HepG2 (cell line): ENCODE results near the gene NHP2. TPM values are rescaled to one million over a fixed set of nuclear protein-coding genes. Genes with fewer than 3 reads are reported as not detected.

ENCODE experiments used
- ATF7-NPFF ChIP-seq: sonication (generic); formaldehyde crosslinking; IDR thresholded peaks from 2 replicates; pipeline ENCODE4 v1.8.1; 2023; ENCODE audit warnings: mild to moderate bottlenecking, low read depth, missing genetic modification reagents, moderate library complexity
- BRCA1 ChIP-seq: sonication (generic); formaldehyde crosslinking; IDR thresholded peaks from 2 replicates; pipeline ENCODE4 v1.4.0; 2020; ENCODE audit warnings: missing genetic modification reagents
- CEBPB ChIP-seq: IDR thresholded peaks from 2 replicates; pipeline ENCODE4 v1.6.1; 2011; ENCODE audit warnings: low read depth, low read length, improper control_type of control experiment, borderline replicate concordance
- CENPT ChIP-seq: sonication (generic); formaldehyde crosslinking; IDR thresholded peaks from 2 replicates; pipeline ENCODE4 v1.8.0; 2022; ENCODE audit warnings: low read depth, mild to moderate bottlenecking, moderate library complexity, missing genetic modification reagents
- FIP1L1 ChIP-seq: fragments of 200-400 bp; formaldehyde crosslinking; IDR thresholded peaks from 2 replicates; pipeline ENCODE4 v1.6.1; 2018; ENCODE audit warnings: low read depth, mild to moderate bottlenecking, low read length, moderate library complexity, borderline replicate concordance; ENCODE audit not compliant: insufficient read depth
- GATAD2A ChIP-seq: IDR thresholded peaks from 2 replicates; pipeline ENCODE4 v1.6.1; 2016
- HHEX ChIP-seq: IDR thresholded peaks from 2 replicates; pipeline ENCODE4 v1.6.1; 2016; ENCODE audit warnings: control low read depth
- HMGA1 ChIP-seq: sonication (generic); formaldehyde crosslinking; conservative IDR thresholded peaks from 2 replicates; pipeline ENCODE4 v1.4.0; 2020; ENCODE audit warnings: missing genetic modification reagents
- HNF1B ChIP-seq: sonication (generic); formaldehyde crosslinking; IDR thresholded peaks from 2 replicates; pipeline ENCODE4 v1.5.1; 2020; ENCODE audit warnings: mild to moderate bottlenecking, moderate library complexity, missing genetic modification reagents
- HNRNPL ChIP-seq: fragments of 200-400 bp; formaldehyde crosslinking; IDR thresholded peaks from 2 replicates; pipeline ENCODE4 v1.6.1; 2017; ENCODE audit warnings: mild to moderate bottlenecking, low read depth, low read length
- KDM2A ChIP-seq: sonication (generic); formaldehyde crosslinking; IDR thresholded peaks from 2 replicates; pipeline ENCODE4 v1.4.0; 2020; ENCODE audit warnings: low read depth, missing genetic modification reagents, borderline replicate concordance
- MYNN ChIP-seq: sonication (generic); formaldehyde crosslinking; IDR thresholded peaks from 2 replicates; pipeline ENCODE4 v1.4.0; 2020; ENCODE audit warnings: mild to moderate bottlenecking, low read depth, missing genetic modification reagents
- SIX4 ChIP-seq: sonication (generic); formaldehyde crosslinking; IDR thresholded peaks from 2 replicates; pipeline ENCODE4 v1.4.0; 2020; ENCODE audit warnings: missing genetic modification reagents
- TAF1 ChIP-seq: sonication (generic); formaldehyde crosslinking; IDR thresholded peaks from 2 replicates; pipeline ENCODE4 v1.4.0; 2020; ENCODE audit warnings: missing genetic modification reagents
- ZBTB43 ChIP-seq: sonication (generic); formaldehyde crosslinking; conservative IDR thresholded peaks from 2 replicates; pipeline ENCODE4 v1.4.0; 2020; ENCODE audit warnings: missing genetic modification reagents
- ZMAT5 ChIP-seq: sonication (generic); formaldehyde crosslinking; IDR thresholded peaks from 2 replicates; pipeline ENCODE4 v1.5.0; 2020; ENCODE audit warnings: mild to moderate bottlenecking, low read depth, missing genetic modification reagents, borderline replicate concordance
- ZNF280B ChIP-seq: sonication (generic); formaldehyde crosslinking; IDR thresholded peaks from 2 replicates; pipeline ENCODE4 v1.5.0; 2020; ENCODE audit warnings: missing genetic modification reagents, mild to moderate bottlenecking, borderline replicate concordance
- ZNF34 ChIP-seq: sonication (generic); formaldehyde crosslinking; IDR thresholded peaks from 2 replicates; pipeline ENCODE4 v1.4.0; 2020; ENCODE audit warnings: mild to moderate bottlenecking, missing genetic modification reagents, borderline replicate concordance
- ZNF431 ChIP-seq: sonication (generic); formaldehyde crosslinking; IDR thresholded peaks from 2 replicates; pipeline ENCODE4 v1.9.0; 2022; ENCODE audit warnings: missing genetic modification reagents, low read depth, mild to moderate bottlenecking, borderline replicate concordance
- ZNF468 ChIP-seq: sonication (generic); formaldehyde crosslinking; IDR thresholded peaks from 2 replicates; pipeline ENCODE4 v1.8.0; 2022; ENCODE audit warnings: mild to moderate bottlenecking, moderate library complexity, missing genetic modification reagents
- ZNF484 ChIP-seq: sonication (generic); formaldehyde crosslinking; IDR thresholded peaks from 2 replicates; pipeline ENCODE4 v1.5.1; 2020; ENCODE audit warnings: mild to moderate bottlenecking, low read depth, missing genetic modification reagents, borderline replicate concordance
- ZNF549 ChIP-seq: sonication (generic); formaldehyde crosslinking; IDR thresholded peaks from 2 replicates; pipeline ENCODE4 v1.5.0; 2020; ENCODE audit warnings: missing genetic modification reagents
- ZNF737 ChIP-seq: sonication (generic); formaldehyde crosslinking; IDR thresholded peaks from 2 replicates; pipeline ENCODE4 v1.5.0; 2020; ENCODE audit warnings: missing genetic modification reagents, mild to moderate bottlenecking, borderline replicate concordance
- ZNF850 ChIP-seq: sonication (generic); formaldehyde crosslinking; conservative IDR thresholded peaks from 2 replicates; pipeline ENCODE4 v1.9.0; 2021; ENCODE audit warnings: mild to moderate bottlenecking, missing genetic modification reagents
- ZSCAN20 ChIP-seq: sonication (generic); formaldehyde crosslinking; IDR thresholded peaks from 2 replicates; pipeline ENCODE4 v1.4.0; 2020; ENCODE audit warnings: missing genetic modification reagents, mild to moderate bottlenecking, borderline replicate concordance
- polyA plus RNA-seq, 8 experiments: library from polyadenylated mRNA; depleted of rRNA in 3 of 8; stranded (reverse) in 7 of 8; unstranded in 1 of 8; fragments of >200 nt; fragmentation: Illumina TruSeq in 4 of 8; extraction: Trizol in 4 of 8; gene quantifications; 2 replicates each; pipeline versions ENCODE4 v1.2.1 to v1.2.3, GENCODE V29; 2011 to 2016; ENCODE audit warnings: low read depth in 4 of 8, missing spikeins in 1 of 8, mixed read lengths in 1 of 8; ENCODE audit not compliant: insufficient read depth in 1 of 8
- total RNA-seq, 5 experiments: library from RNA; depleted of rRNA; stranded (reverse); fragments of >200 nt; fragmentation: Illumina TruSeq; extraction: Trizol; gene quantifications; 2 replicates each; pipeline ENCODE4 v1.2.3, GENCODE V29; 2016; ENCODE audit warnings: low read depth in 1 of 5

Gene NHP2
- total and polyA plus RNA-seq, 2 of the 13 experiments (the other 11 are each of a cell fraction or from before 2014, with no cell fraction given): 56.2 to 96.1 TPM

GRCh38 chr5:178130576-178131445 is 22.9 kb downstream of the NHP2 start, which contains the start of gene RMND5B (continued):
- TF ChIP-seq ZNF484 (CRISPR knock-in tag): no peak
- TF ChIP-seq KDM2A (CRISPR knock-in tag): peak; percentile 74; the same call in 1 of the 2 replicates
- no peak for TF ChIP-seq ZNF737 (CRISPR knock-in tag)
- 0 out of 2 replicates have a peak, but pooled peaks have one; percentile 67 for TF ChIP-seq CENPT (CRISPR knock-in tag)
- TF ChIP-seq FIP1L1: no peak
- TF ChIP-seq ZMAT5 (CRISPR knock-in tag): no peak
- TF ChIP-seq HNRNPL: no peak
- TF ChIP-seq SIX4 (CRISPR knock-in tag): no peak; the same call in 1 of the 2 replicates
- TF ChIP-seq HHEX: no peak
- no peak for TF ChIP-seq ZNF280B
- TF ChIP-seq HMGA1 (CRISPR knock-in tag): no peak
- TF ChIP-seq ZNF431 (CRISPR knock-in tag): peak; percentile 85; the same call in 1 of the 2 replicates
- TF ChIP-seq CEBPB: no peak
- TF ChIP-seq ZBTB43 (CRISPR knock-in tag): peak; percentile 75; the same call in 1 of the 2 replicates
- no peak for TF ChIP-seq ZNF850 (CRISPR knock-in tag)
- TF ChIP-seq ATF7-NPFF: peak; percentile 77; the same call in 1 of the 2 replicates
- no peak for TF ChIP-seq ZNF549 (CRISPR knock-in tag)
- peak; percentile 73; the same call in 1 of the 2 replicates for TF ChIP-seq ZSCAN20 (CRISPR knock-in tag)
- TF ChIP-seq ZNF34 (CRISPR knock-in tag): 0 out of 2 replicates have a peak, but pooled peaks have one; percentile 77
- TF ChIP-seq TAF1: peak; percentile 72
- TF ChIP-seq MYNN (CRISPR knock-in tag): no peak
- no peak for TF ChIP-seq GATAD2A (CRISPR knock-in tag)
- 0 out of 2 replicates have a peak, but pooled peaks have one; percentile 39 for TF ChIP-seq HNF1B
- no peak for TF ChIP-seq BRCA1
- no peak for TF ChIP-seq ZNF468 (CRISPR knock-in tag)
